ENCODE data around the gene TMEM119. TPM values are rescaled to one million over a fixed set of nuclear protein-coding genes. Genes with fewer than 3 reads are reported as not detected.

Gene TMEM119
- total RNA-seq, 1 experiment from 2014 or later = not detected

DNA sequence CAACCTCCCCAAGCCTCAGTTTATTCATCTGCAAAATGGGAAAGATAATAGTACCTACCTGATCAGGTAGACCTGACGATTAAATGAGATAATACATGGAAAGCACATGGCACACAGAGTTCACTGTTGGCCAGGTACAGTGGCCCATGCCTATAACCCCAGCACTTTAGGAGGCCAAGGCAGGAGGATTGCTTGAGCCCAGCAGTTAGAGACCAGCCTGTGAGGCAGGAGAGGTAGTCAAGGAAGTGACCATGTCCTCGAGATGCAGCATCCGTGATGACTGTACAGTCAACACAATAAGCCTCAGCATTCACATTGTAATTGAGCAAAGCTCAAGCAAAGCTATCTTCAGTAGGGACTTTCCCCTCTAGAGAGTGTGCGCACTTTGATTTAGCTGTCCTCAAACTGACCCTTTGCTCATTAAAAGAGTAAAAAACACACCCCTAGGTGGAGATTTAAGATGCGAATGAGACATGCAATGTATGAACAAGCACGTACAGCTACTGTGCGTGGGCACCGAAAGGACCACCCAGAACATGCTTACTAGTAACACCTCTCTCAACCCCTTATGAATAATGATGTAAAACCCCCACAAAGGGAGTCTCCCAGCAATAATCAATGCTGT lies 25.6 kb downstream of the TMEM119 start:
- intact Hi-C loops (cut with micrococcal nuclease; ENCODE audit: unreplicated experiment) = no loop called here
- Histone ChIP-seq H3K9me3 (no peaks in the 10 kb centered on the region), H3K27me3 (replicated peaks; ENCODE audit: control insufficient read depth, insufficient read depth, low read length) (no peaks in the 10 kb centered on the region), H3K4me3 (ENCODE audit: low read depth, low read length) (no peak overlapping the region), H3K4me1 (no peaks in the 10 kb centered on the region), H3K36me3 (ENCODE audit: control insufficient read depth, insufficient read depth, low read length) (no peaks in the 10 kb centered on the region)
- no TSS peak for BruUV-seq (replicated peaks)
- DNase-seq = no peak
- no peak overlapping the region for H3K4me3 Mint-ChIP-seq (ENCODE audit: unreplicated experiment)
- no peak overlapping the region for H3K27ac Mint-ChIP-seq (ENCODE audit: unreplicated experiment)
- no peaks in the 10 kb centered on the region for H3K4me1 Mint-ChIP-seq (ENCODE audit: low read depth, unreplicated experiment)
- no peaks in the 10 kb centered on the region for H3K9me3 Mint-ChIP-seq (ENCODE audit: unreplicated experiment)
- H3K27me3 Mint-ChIP-seq (ENCODE audit: insufficient read depth, unreplicated experiment) = peaks cover 4% of the 10 kb centered on the region
- TF ChIP-seq CTCF (IDR thresholded peaks at IDR 0.05; ENCODE audit: insufficient read depth in 1 of 2, low read depth in 1 of 2, low read length in 1 of 2, severe bottlenecking in 1 of 2, unreplicated experiment in 1 of 2) = no peak
- H3K36me3 Mint-ChIP-seq (ENCODE audit: insufficient read depth, unreplicated experiment) = peaks cover 13% of the 10 kb centered on the region
- CTCF ChIA-PET = no interaction called here
- POLR2A ChIA-PET = no interaction called here

DNA sequence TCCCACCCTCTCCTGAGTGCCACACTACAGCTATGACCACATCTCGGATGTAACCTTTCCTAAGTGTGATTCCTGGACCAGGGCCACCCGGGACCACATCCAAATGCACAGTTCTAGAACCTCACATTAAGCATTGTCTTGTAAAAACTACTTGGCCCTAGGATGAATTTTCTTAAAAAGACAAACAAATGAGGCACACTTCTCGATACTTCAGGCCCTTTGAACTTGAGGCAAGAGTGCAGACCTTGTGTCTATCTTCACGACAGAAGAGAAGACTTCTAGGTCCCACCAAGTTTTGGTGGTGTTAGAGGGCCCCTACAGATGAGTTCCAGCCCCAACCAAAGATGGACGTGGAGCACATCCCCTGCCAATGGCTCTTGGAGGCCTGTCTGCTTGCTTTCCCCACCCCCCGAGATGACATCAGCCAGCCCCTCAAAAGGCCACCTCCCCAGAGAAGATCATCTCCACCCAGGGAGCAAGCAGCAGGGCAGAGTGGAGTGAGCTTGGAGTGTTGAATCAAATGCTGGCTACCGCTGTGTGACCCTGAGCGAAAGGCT lies 26.2 kb downstream of the TMEM119 start:
- Mint-ChIP-seq H3K4me3 (ENCODE audit: unreplicated experiment) (no peak overlapping the region), H3K36me3 (ENCODE audit: insufficient read depth, unreplicated experiment) (peaks cover 15% of the 10 kb centered on the region), H3K9me3 (ENCODE audit: unreplicated experiment) (no peaks in the 10 kb centered on the region), H3K27me3 (ENCODE audit: insufficient read depth, unreplicated experiment) (peaks cover 4% of the 10 kb centered on the region), H3K4me1 (ENCODE audit: low read depth, unreplicated experiment) (no peaks in the 10 kb centered on the region), H3K27ac (ENCODE audit: unreplicated experiment) (no peak overlapping the region)
- no peak for DNase-seq
- no peaks in the 10 kb centered on the region for H3K4me1 ChIP-seq
- ChIA-PET POLR2A (no interaction called here), CTCF (interaction anchor here (1.1 kb wide), 1 partner anchor 48 kb away, joined by 3 read pairs; no protein-coding TSS in a partner anchor)
- H3K36me3 ChIP-seq (ENCODE audit: control insufficient read depth, insufficient read depth, low read length) = peaks cover under 1% of the 10 kb centered on the region
- no TSS peak for BruUV-seq (replicated peaks)
- H3K4me3 ChIP-seq (ENCODE audit: low read depth, low read length) = no peak overlapping the region
- H3K9me3 ChIP-seq = no peaks in the 10 kb centered on the region
- no peak for TF ChIP-seq CTCF (IDR thresholded peaks at IDR 0.05; ENCODE audit: insufficient read depth in 1 of 2, low read depth in 1 of 2, low read length in 1 of 2, severe bottlenecking in 1 of 2, unreplicated experiment in 1 of 2)
- no peaks in the 10 kb centered on the region for H3K27me3 ChIP-seq (replicated peaks; ENCODE audit: control insufficient read depth, insufficient read depth, low read length)
- intact Hi-C loops (cut with micrococcal nuclease; ENCODE audit: unreplicated experiment) = no loop called here

GRCh38 chr12:108570743-108571608 lies 26.9 kb downstream of the TMEM119 start:
- Mint-ChIP-seq H3K9me3 (ENCODE audit: unreplicated experiment) (no peaks in the 10 kb centered on the region), H3K4me3 (ENCODE audit: unreplicated experiment) (no peak overlapping the region), H3K27me3 (ENCODE audit: insufficient read depth, unreplicated experiment) (peaks cover 4% of the 10 kb centered on the region), H3K27ac (ENCODE audit: unreplicated experiment) (no peak overlapping the region), H3K4me1 (ENCODE audit: low read depth, unreplicated experiment) (no peaks in the 10 kb centered on the region), H3K36me3 (ENCODE audit: insufficient read depth, unreplicated experiment) (peaks cover 15% of the 10 kb centered on the region)
- Histone ChIP-seq H3K27me3 (replicated peaks; ENCODE audit: control insufficient read depth, insufficient read depth, low read length) (no peaks in the 10 kb centered on the region), H3K4me3 (ENCODE audit: low read depth, low read length) (no peak overlapping the region), H3K4me1 (no peaks in the 10 kb centered on the region), H3K36me3 (ENCODE audit: control insufficient read depth, insufficient read depth, low read length) (peaks cover 2% of the 10 kb centered on the region), H3K9me3 (no peaks in the 10 kb centered on the region)
- no TSS peak for BruUV-seq (replicated peaks)
- ChIA-PET CTCF (interaction anchor here (1.1 kb wide), 1 partner anchor 48 kb away, joined by 3 read pairs; no protein-coding TSS in a partner anchor), POLR2A (no interaction called here)
- DNase-seq = no peak
- intact Hi-C loops (cut with micrococcal nuclease; ENCODE audit: unreplicated experiment) = loop anchor here (1.0 kb wide), 1 partner anchor 47 kb away; no protein-coding TSS in a partner anchor
- no peak for TF ChIP-seq CTCF (IDR thresholded peaks at IDR 0.05; ENCODE audit: insufficient read depth in 1 of 2, low read depth in 1 of 2, low read length in 1 of 2, severe bottlenecking in 1 of 2, unreplicated experiment in 1 of 2)
